ENCODE data around the gene TCF4.

DNA sequence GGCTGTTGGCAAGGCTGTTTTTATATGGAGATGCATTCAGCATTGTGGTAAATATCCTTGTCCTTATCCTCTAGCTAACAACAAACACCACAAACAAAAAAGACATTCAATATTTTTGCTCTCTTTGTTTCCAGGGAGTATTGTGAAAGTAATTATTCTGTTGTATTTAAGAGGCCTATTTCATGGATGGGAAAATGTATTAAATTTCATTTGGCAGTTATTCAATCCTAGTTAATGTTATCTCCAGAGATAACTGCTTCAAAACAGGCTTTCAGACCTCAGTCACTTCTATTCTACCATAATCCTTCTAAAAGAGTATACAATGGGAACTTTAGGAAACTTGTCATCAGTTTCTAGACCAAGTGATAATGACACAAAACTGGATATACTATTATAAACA lies 348.3 kb downstream of the TCF4 start:
- TF ChIP-seq, protein P1, sequence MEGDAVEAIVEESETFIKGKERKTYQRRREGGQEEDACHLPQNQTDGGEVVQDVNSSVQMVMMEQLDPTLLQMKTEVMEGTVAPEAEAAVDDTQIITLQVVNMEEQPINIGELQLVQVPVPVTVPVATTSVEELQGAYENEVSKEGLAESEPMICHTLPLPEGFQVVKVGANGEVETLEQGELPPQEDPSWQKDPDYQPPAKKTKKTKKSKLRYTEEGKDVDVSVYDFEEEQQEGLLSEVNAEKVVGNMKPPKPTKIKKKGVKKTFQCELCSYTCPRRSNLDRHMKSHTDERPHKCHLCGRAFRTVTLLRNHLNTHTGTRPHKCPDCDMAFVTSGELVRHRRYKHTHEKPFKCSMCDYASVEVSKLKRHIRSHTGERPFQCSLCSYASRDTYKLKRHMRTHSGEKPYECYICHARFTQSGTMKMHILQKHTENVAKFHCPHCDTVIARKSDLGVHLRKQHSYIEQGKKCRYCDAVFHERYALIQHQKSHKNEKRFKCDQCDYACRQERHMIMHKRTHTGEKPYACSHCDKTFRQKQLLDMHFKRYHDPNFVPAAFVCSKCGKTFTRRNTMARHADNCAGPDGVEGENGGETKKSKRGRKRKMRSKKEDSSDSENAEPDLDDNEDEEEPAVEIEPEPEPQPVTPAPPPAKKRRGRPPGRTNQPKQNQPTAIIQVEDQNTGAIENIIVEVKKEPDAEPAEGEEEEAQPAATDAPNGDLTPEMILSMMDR (IDR thresholded peaks at IDR 0.05; ENCODE audit: insufficient read depth, low read length): no peak
- TF ChIP-seq POLR2AphosphoS5 (IDR thresholded peaks at IDR 0.05; ENCODE audit: low read depth) (no peak), GABPA (IDR thresholded peaks at IDR 0.05; ENCODE audit: low read depth) (no peak)

Data from HL-60 (cell line).